ENCODE measurements around the gene WDR49.
A peak's percentile ranks its signal among the peaks of the same experiment; 100 is the strongest.

WDR49 gene

GRCh38 chr3:167473863-167474262 lies 179.9 kb downstream of the WDR49 start, which contains the start of gene SERPINI2:
Gene SERPINI2, minus strand, starts transcription at chr3:167474042. Its CDS starts 2,208 bp downstream, at chr3:167471834.
- no peaks in the 10 kb centered on the region for H3K9me3 ChIP-seq (ENCODE audit: insufficient read depth, low read length)
- H3K4me3 ChIP-seq (ENCODE audit: insufficient read depth, low read length, poor library complexity, severe bottlenecking) = no peak within 1 kb of the TSS
- H4K20me1 ChIP-seq (ENCODE audit: low read depth, low read length) = no peaks in the 10 kb centered on the region
- H3K36me3 ChIP-seq (ENCODE audit: low read length) = no peaks in the 10 kb centered on the region
- H3K9ac ChIP-seq (ENCODE audit: low read length) = no peak within 1 kb of the TSS
- no peak within 1 kb of the TSS for H3K27ac ChIP-seq (ENCODE audit: low read depth, low read length)
- no peaks in the 10 kb centered on the region for H3K9me2 ChIP-seq (replicated peaks; ENCODE audit: insufficient read depth, low read length)
- no peak within 1 kb of the TSS for H3K4me2 ChIP-seq (ENCODE audit: low read depth, low read length, poor library complexity, severe bottlenecking)
- no peaks in the 10 kb centered on the region for H3F3A ChIP-seq (ENCODE audit: insufficient read depth)
- H2AFZ ChIP-seq (ENCODE audit: low read depth, low read length, severe bottlenecking) = no peak within 1 kb of the TSS
- TF ChIP-seq EZH2phosphoT487 (conservative IDR thresholded peaks at IDR 0.05; ENCODE audit: low read length) (no peak), CTCF (IDR thresholded peaks at IDR 0.05; ENCODE audit: insufficient read depth, low read length, poor library complexity, severe bottlenecking) (no peak)
- H3K27me3 ChIP-seq (ENCODE audit: low read length) = no peaks in the 10 kb centered on the region
- H3K79me2 ChIP-seq (ENCODE audit: insufficient read depth, low read length) = no peaks in the 10 kb centered on the region

- TF ChIP-seq CTCF (IDR thresholded peaks at IDR 0.05; ENCODE audit: insufficient read depth, low read length, poor library complexity, severe bottlenecking) (no peak), EZH2phosphoT487 (conservative IDR thresholded peaks at IDR 0.05; ENCODE audit: low read length) (no peak)
- no peak overlapping the region for H2AFZ ChIP-seq (ENCODE audit: low read depth, low read length, severe bottlenecking)
- no peak overlapping the region for H3K4me3 ChIP-seq (ENCODE audit: insufficient read depth, low read length, poor library complexity, severe bottlenecking)
- no peaks in the 10 kb centered on the region for H3F3A ChIP-seq (ENCODE audit: insufficient read depth)
- no peak overlapping the region for H3K9ac ChIP-seq (ENCODE audit: low read length)
- H3K27me3 ChIP-seq (ENCODE audit: low read length) = no peaks in the 10 kb centered on the region
- no peaks in the 10 kb centered on the region for H3K79me2 ChIP-seq (ENCODE audit: insufficient read depth, low read length)
- H3K9me3 ChIP-seq (ENCODE audit: insufficient read depth, low read length) = no peaks in the 10 kb centered on the region
- H3K36me3 ChIP-seq (ENCODE audit: low read length) = no peaks in the 10 kb centered on the region
- no peaks in the 10 kb centered on the region for H4K20me1 ChIP-seq (ENCODE audit: low read depth, low read length)
- H3K27ac ChIP-seq (ENCODE audit: low read depth, low read length) = no peak overlapping the region
- no peaks in the 10 kb centered on the region for H3K9me2 ChIP-seq (replicated peaks; ENCODE audit: insufficient read depth, low read length)
- no peak overlapping the region for H3K4me2 ChIP-seq (ENCODE audit: low read depth, low read length, poor library complexity, severe bottlenecking)
These were observed 184.4 kb downstream of the WDR49 start for GRCh38 chr3:167469381-167469780.

- Histone ChIP-seq H3F3A (ENCODE audit: insufficient read depth) (no peaks in the 10 kb centered on the region), H3K27me3 (ENCODE audit: low read length) (no peaks in the 10 kb centered on the region), H2AFZ (ENCODE audit: low read depth, low read length, severe bottlenecking) (peak overlapping the region; percentile 30), H3K79me2 (ENCODE audit: insufficient read depth, low read length) (no peaks in the 10 kb centered on the region), H3K9ac (ENCODE audit: low read length) (no peak overlapping the region), H4K20me1 (ENCODE audit: low read depth, low read length) (no peaks in the 10 kb centered on the region), H3K4me3 (ENCODE audit: insufficient read depth, low read length, poor library complexity, severe bottlenecking) (no peak overlapping the region), H3K36me3 (ENCODE audit: low read length) (no peaks in the 10 kb centered on the region), H3K4me2 (ENCODE audit: low read depth, low read length, poor library complexity, severe bottlenecking) (no peak overlapping the region), H3K9me3 (ENCODE audit: insufficient read depth, low read length) (no peaks in the 10 kb centered on the region), H3K9me2 (replicated peaks; ENCODE audit: insufficient read depth, low read length) (no peaks in the 10 kb centered on the region), H3K27ac (ENCODE audit: low read depth, low read length) (no peak overlapping the region)
- TF ChIP-seq EZH2phosphoT487 (conservative IDR thresholded peaks at IDR 0.05; ENCODE audit: low read length) (no peak), CTCF (IDR thresholded peaks at IDR 0.05; ENCODE audit: insufficient read depth, low read length, poor library complexity, severe bottlenecking) (no peak)
These were observed 185.7 kb downstream of the WDR49 start for GRCh38 chr3:167467848-167468611.
